GM08714 (cell line): ENCODE data around the gene CTSW.
A peak's percentile ranks its signal among the peaks of the same experiment; 100 is the strongest.

ENCODE experiments used
- H3K4me3 ChIP-seq: fragments of 200-500 bp; sonication (Bioruptor generic); 2 replicates; pipeline ENCODE4 v1.5.1; 2014; ENCODE audit warnings: mild to moderate bottlenecking, low read length, inconsistent platforms
- ZNF274 ChIP-seq: IDR thresholded peaks from 2 replicates; pipeline ENCODE4 v1.6.1; 2012; ENCODE audit warnings: mild to moderate bottlenecking, low read depth, low read length

The CTSW gene

GRCh38 chr11:65868076-65868667 lies 11.5 kb upstream of the CTSW start:
- no peak overlapping the region for H3K4me3 ChIP-seq
- no peak for TF ChIP-seq ZNF274

- no peak for TF ChIP-seq ZNF274
- no peak overlapping the region for H3K4me3 ChIP-seq
Observed at GRCh38 chr11:65868907-65869306, 10.7 kb upstream of the CTSW start.

- H3K4me3 ChIP-seq = no peak overlapping the region
Observed at GRCh38 chr11:65869643-65870306, 9.9 kb upstream of the CTSW start.

GRCh38 chr11:65870307-65870658 lies 9.4 kb upstream of the CTSW start:
- TF ChIP-seq ZNF274 = no peak
- H3K4me3 ChIP-seq = no peak overlapping the region

More at GRCh38 chr11:65869643-65870306, 9.9 kb upstream of the CTSW start:
- no peak for TF ChIP-seq ZNF274

- no peak for TF ChIP-seq ZNF274
- H3K4me3 ChIP-seq = no peak overlapping the region
Observed at GRCh38 chr11:65870706-65871681, 8.6 kb upstream of the CTSW start.

- TF ChIP-seq ZNF274 = no peak
- H3K4me3 ChIP-seq = no peak overlapping the region
Observed at GRCh38 chr11:65871811-65872548, 7.7 kb upstream of the CTSW start.

GRCh38 chr11:65872586-65873317 lies 6.9 kb upstream of the CTSW start, which contains the start of gene EFEMP2:
EFEMP2 (minus strand) TSS chr11:65872800; CDS start chr11:65872354, 446 bp downstream.
- H3K4me3 ChIP-seq = peak within 1 kb of the TSS; percentile 39; the same call in 1 of the 2 replicates
- TF ChIP-seq ZNF274 = no peak

- TF ChIP-seq ZNF274 = no peak
- H3K4me3 ChIP-seq = peak overlapping the region; percentile 39; the same call in 1 of the 2 replicates
Observed at GRCh38 chr11:65873318-65874156, 6.1 kb upstream of the CTSW start.

GRCh38 chr11:65880027-65880426 lies 390 bp downstream of the CTSW start:
- H3K4me3 ChIP-seq = no peak overlapping the region
- no peak for TF ChIP-seq ZNF274

GRCh38 chr11:65880844-65881421 lies 1.3 kb downstream of the CTSW start:
- no peak for TF ChIP-seq ZNF274
- no peak overlapping the region for H3K4me3 ChIP-seq

GRCh38 chr11:65882120-65883057 lies 2.8 kb downstream of the CTSW start:
- no peak overlapping the region for H3K4me3 ChIP-seq
- TF ChIP-seq ZNF274 = no peak
